Esophagus squamous epithelium (tissue), 4 donors: ENCODE data around the gene BGN.

Source experiments
- POLR2A ChIP-seq, 4 donors: fragments of 450-650 bp; IDR thresholded peaks; one replicate each; pipeline ENCODE4 v1.6.1; 2017; ENCODE audit warnings: antibody characterized with exemption in 4 of 4, mild to moderate bottlenecking in 4 of 4, moderate library complexity in 3 of 4
- TF ChIP-seq, protein P1 (sequence below), 6 experiments: fragments of 450-650 bp in 4 of 6; fragments of 200-600 bp in 2 of 6; sonication (generic) in 2 of 6; IDR thresholded peaks; one replicate each; pipeline ENCODE4 v1.5.1; 2016 to 2019; ENCODE audit warnings: antibody characterized with exemption in 6 of 6, mild to moderate bottlenecking in 4 of 6, moderate library complexity in 4 of 6

DNA sequence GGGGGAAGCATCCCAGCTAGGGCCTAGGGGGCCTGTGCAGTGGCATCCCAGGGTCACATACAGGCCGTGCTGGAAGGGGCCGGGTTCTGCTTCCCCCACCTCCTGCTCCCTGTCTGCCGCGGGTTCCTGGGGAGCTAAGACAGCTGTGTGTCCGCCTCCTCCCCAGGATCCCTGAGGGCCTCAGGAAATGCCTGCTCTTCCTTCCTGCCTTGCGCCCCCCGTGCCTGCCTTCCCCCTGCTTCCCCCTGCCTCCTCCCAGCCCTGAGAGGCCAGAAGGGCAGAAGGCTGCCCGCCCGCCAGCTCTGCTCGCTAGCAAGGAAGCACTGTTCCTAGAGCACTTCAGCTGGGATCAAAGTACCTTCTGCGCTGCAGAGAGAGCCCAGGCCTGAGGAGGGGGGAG lies 2.9 kb upstream of the BGN start:
- TF ChIP-seq, protein P1, sequence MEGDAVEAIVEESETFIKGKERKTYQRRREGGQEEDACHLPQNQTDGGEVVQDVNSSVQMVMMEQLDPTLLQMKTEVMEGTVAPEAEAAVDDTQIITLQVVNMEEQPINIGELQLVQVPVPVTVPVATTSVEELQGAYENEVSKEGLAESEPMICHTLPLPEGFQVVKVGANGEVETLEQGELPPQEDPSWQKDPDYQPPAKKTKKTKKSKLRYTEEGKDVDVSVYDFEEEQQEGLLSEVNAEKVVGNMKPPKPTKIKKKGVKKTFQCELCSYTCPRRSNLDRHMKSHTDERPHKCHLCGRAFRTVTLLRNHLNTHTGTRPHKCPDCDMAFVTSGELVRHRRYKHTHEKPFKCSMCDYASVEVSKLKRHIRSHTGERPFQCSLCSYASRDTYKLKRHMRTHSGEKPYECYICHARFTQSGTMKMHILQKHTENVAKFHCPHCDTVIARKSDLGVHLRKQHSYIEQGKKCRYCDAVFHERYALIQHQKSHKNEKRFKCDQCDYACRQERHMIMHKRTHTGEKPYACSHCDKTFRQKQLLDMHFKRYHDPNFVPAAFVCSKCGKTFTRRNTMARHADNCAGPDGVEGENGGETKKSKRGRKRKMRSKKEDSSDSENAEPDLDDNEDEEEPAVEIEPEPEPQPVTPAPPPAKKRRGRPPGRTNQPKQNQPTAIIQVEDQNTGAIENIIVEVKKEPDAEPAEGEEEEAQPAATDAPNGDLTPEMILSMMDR (IDR thresholded peaks at IDR 0.05): no peak
- TF ChIP-seq POLR2A (IDR thresholded peaks at IDR 0.05): no peak
